Measurements from ENCODE around the gene PPP1R26. TPM values are rescaled to one million over a fixed set of nuclear protein-coding genes. Genes with fewer than 3 reads are reported as not detected.

PPP1R26 gene
- total and polyA plus RNA-seq, 4 donors, result 9.3 to 29.6 (median 18.3) TPM

- Histone ChIP-seq H3K4me1 (ENCODE audit: control insufficient read depth in 5 of 5, insufficient read depth in 5 of 5, low read length in 5 of 5) (no peaks in the 10 kb centered on the region), H3K27me3 (ENCODE audit: control insufficient read depth in 3 of 3, insufficient read depth in 3 of 3, low read length in 2 of 3) (peaks cover 0 to 4% (median 0%) of the 10 kb centered on the region in 3 donors), H3K36me3 (ENCODE audit: control insufficient read depth in 4 of 4, insufficient read depth in 4 of 4, low read length in 4 of 4) (no peaks in the 10 kb centered on the region), H3K27ac (ENCODE audit: low read depth in 1 of 2, low read length in 1 of 2) (no peak within 1 kb of the TSS), H3K4me3 (no peak within 1 kb of the TSS), H3K9ac (ENCODE audit: insufficient read depth in 1 of 2, low read length in 2 of 2) (no peak within 1 kb of the TSS), H3K9me3 (ENCODE audit: control insufficient read depth in 4 of 4, insufficient read depth in 3 of 4, low read length in 3 of 4) (peaks cover 0 to 2% (median 0%) of the 10 kb centered on the region in 4 donors)
- TF ChIP-seq CTCF (IDR thresholded peaks at IDR 0.05; ENCODE audit: control extremely low read depth, extremely low read depth), result no peak
- ATAC-seq (ENCODE audit: insufficient read depth, low FRiP score) (no peak), DNase-seq (no peak)
- WGBS, 2 donors, result 85 to 90% methylated on average over 18 of the region's 18 CpGs
Observed at GRCh38 chr9:135520916-135521607, 41.5 kb downstream of the PPP1R26 start, which contains the start of gene LCN1. Gene LCN1 (plus strand): TSS chr9:135521440. CDS start chr9:135521498, 58 bp downstream.

- Histone ChIP-seq H3K27ac (ENCODE audit: low read depth in 1 of 2, low read length in 1 of 2) (no peak overlapping the region), H3K4me3 (no peak overlapping the region), H3K4me1 (ENCODE audit: control insufficient read depth in 5 of 5, insufficient read depth in 5 of 5, low read length in 5 of 5) (no peaks in the 10 kb centered on the region), H3K9me3 (ENCODE audit: control insufficient read depth in 4 of 4, insufficient read depth in 3 of 4, low read length in 3 of 4) (peaks cover 0 to 2% (median 0%) of the 10 kb centered on the region in 4 donors), H3K27me3 (ENCODE audit: control insufficient read depth in 3 of 3, insufficient read depth in 3 of 3, low read length in 2 of 3) (peaks cover 0 to 4% (median 0%) of the 10 kb centered on the region in 3 donors), H3K9ac (ENCODE audit: insufficient read depth in 1 of 2, low read length in 2 of 2) (no peak overlapping the region), H3K36me3 (ENCODE audit: control insufficient read depth in 4 of 4, insufficient read depth in 4 of 4, low read length in 4 of 4) (no peaks in the 10 kb centered on the region)
- 81 to 94% methylated on average over 9 to 11 of the region's 11 CpGs for WGBS, 2 donors
- DNase-seq (no peak), ATAC-seq (ENCODE audit: insufficient read depth, low FRiP score) (no peak)
- TF ChIP-seq CTCF (IDR thresholded peaks at IDR 0.05; ENCODE audit: control extremely low read depth, extremely low read depth), result no peak
Observed at GRCh38 chr9:135521608-135522095, 42.1 kb downstream of the PPP1R26 start.

- WGBS, 2 donors, result 59 to 68% methylated on average over 16 of the region's 16 CpGs
- DNase-seq, result no peak
Observed at GRCh38 chr9:135522137-135522877, 42.7 kb downstream of the PPP1R26 start.

More at GRCh38 chr9:135522137-135522877, 42.7 kb downstream of the PPP1R26 start:
- H3K36me3 ChIP-seq (ENCODE audit: control insufficient read depth in 4 of 4, insufficient read depth in 4 of 4, low read length in 4 of 4), result no peaks in the 10 kb centered on the region
- no peak overlapping the region for H3K27ac ChIP-seq (ENCODE audit: low read depth in 1 of 2, low read length in 1 of 2)
- peaks cover 0 to 2% (median 0%) of the 10 kb centered on the region in 4 donors for H3K9me3 ChIP-seq (ENCODE audit: control insufficient read depth in 4 of 4, insufficient read depth in 3 of 4, low read length in 3 of 4)
- no peak for ATAC-seq (ENCODE audit: insufficient read depth, low FRiP score)
- H3K4me1 ChIP-seq (ENCODE audit: control insufficient read depth in 5 of 5, insufficient read depth in 5 of 5, low read length in 5 of 5), result no peaks in the 10 kb centered on the region
- no peak for TF ChIP-seq CTCF (IDR thresholded peaks at IDR 0.05; ENCODE audit: control extremely low read depth, extremely low read depth)
- H3K9ac ChIP-seq (ENCODE audit: insufficient read depth in 1 of 2, low read length in 2 of 2), result no peak overlapping the region
- H3K27me3 ChIP-seq (ENCODE audit: control insufficient read depth in 3 of 3, insufficient read depth in 3 of 3, low read length in 2 of 3), result peaks cover 0 to 4% (median 0%) of the 10 kb centered on the region in 3 donors
- H3K4me3 ChIP-seq, result no peak overlapping the region

Data from lung (tissue), 12 donors.